AG04449 (cell line): ENCODE data around the gene TRIM69.
"Not testable (repeated sequence)": the region's sequence is repeated elsewhere in the genome, so short reads cannot be mapped to it uniquely, and the experiment has no call there.

Experiments used
- CTCF ChIA-PET: fragments of 350-600 bp; formaldehyde crosslinking; extraction: SDS; loops from one replicate; lab custom pipeline; 2021; ENCODE audit warnings: antibody characterized with exemption; lab: Yijun Ruan, JAX
- POLR2A ChIA-PET: fragments of 400-600, 350-600 bp; formaldehyde crosslinking; extraction: SDS; loops from one replicate; lab custom pipeline; 2020; ENCODE audit warnings: antibody characterized with exemption, inconsistent platforms; lab: Yijun Ruan, JAX
- DNase-seq: peaks from one replicate; pipeline ENCODE4 v3.0.0-alpha.2; 2010; ENCODE audit warnings: low read depth, low spot score
- H3K4me3 ChIP-seq: 2 replicates; pipeline ENCODE4 v1.5.1; 2011; ENCODE audit warnings: low read depth, mild to moderate bottlenecking, control low read depth, low read length
- CTCF ChIP-seq: IDR thresholded peaks from one replicate; pipeline ENCODE4 v1.5.1; 2011; ENCODE audit warnings: mild to moderate bottlenecking, moderate library complexity, low read length, control low read depth, inconsistent platforms; ENCODE audit not compliant: insufficient read depth; ENCODE audit errors: missing control alignments

Gene TRIM69

GRCh38 chr15:44753345-44753744, 17.0 kb downstream of the TRIM69 start:
- POLR2A ChIA-PET: no interaction called here
- TF ChIP-seq CTCF: no peak
- CTCF ChIA-PET: interaction anchor here (0.6 to 1.4 kb wide), 2 partner anchors 15 to 741 kb away, joined by 3 to 4 read pairs; no protein-coding TSS in a partner anchor
- no peak for DNase-seq
- no peak overlapping the region for H3K4me3 ChIP-seq

GRCh38 chr15:44763187-44763586, 26.9 kb downstream of the TRIM69 start:
- no peak for DNase-seq
- POLR2A ChIA-PET: no interaction called here
- H3K4me3 ChIP-seq: no peak overlapping the region
- TF ChIP-seq CTCF: no peak
- CTCF ChIA-PET: no interaction called here

- ChIA-PET CTCF (interaction anchor here (1.4 kb wide), 1 partner anchor 25 kb away, joined by 3 read pairs; no protein-coding TSS in a partner anchor), POLR2A (no interaction called here)
- no peak for DNase-seq
- no peak overlapping the region for H3K4me3 ChIP-seq
- no peak for TF ChIP-seq CTCF
These were observed 27.5 kb downstream of the TRIM69 start for GRCh38 chr15:44763848-44764247.

- POLR2A ChIA-PET: no interaction called here
- no peak for DNase-seq
- no peak for TF ChIP-seq CTCF
- H3K4me3 ChIP-seq: no peak overlapping the region
- CTCF ChIA-PET: interaction anchor here (1.4 kb wide), 1 partner anchor 27 kb away, joined by 3 read pairs; no protein-coding TSS in a partner anchor
These were observed 28.7 kb downstream of the TRIM69 start for GRCh38 chr15:44765036-44765435.

- TF ChIP-seq CTCF: no peak
- DNase-seq: no peak
- ChIA-PET POLR2A (no interaction called here), CTCF (interaction anchor here (0.7 kb wide), 1 partner anchor 16 kb away, joined by 3 read pairs; no protein-coding TSS in a partner anchor)
- H3K4me3 ChIP-seq: no peak overlapping the region
These were observed 33.2 kb downstream of the TRIM69 start for GRCh38 chr15:44769521-44769920.

GRCh38 chr15:44770715-44771114, 34.4 kb downstream of the TRIM69 start:
- CTCF ChIA-PET, DNase-seq, POLR2A ChIA-PET, H3K4me3 ChIP-seq: not testable (repeated sequence)

- ChIA-PET POLR2A (interaction anchor here (0.6 kb wide), 1 partner anchor 230 kb away, joined by 3 read pairs; no protein-coding TSS in a partner anchor), CTCF (interaction anchor here (0.7 kb wide), 1 partner anchor 10 kb away, joined by 3 read pairs; no protein-coding TSS in a partner anchor)
- DNase-seq: no peak
- no peak overlapping the region for H3K4me3 ChIP-seq
- TF ChIP-seq CTCF: no peak
These were observed 39.6 kb downstream of the TRIM69 start for GRCh38 chr15:44775953-44776352.
